Ishikawa (cell line): ENCODE measurements around the gene DPH2.

Experiments used
- CEBPB ChIP-seq: IDR thresholded peaks from 2 replicates; pipeline ENCODE4 v1.6.1; 2012
- CREB1 ChIP-seq: IDR thresholded peaks from 2 replicates; pipeline ENCODE4 v1.6.1; 2012; ENCODE audit warnings: low read depth
- EGR1 ChIP-seq: IDR thresholded peaks from 2 replicates; pipeline ENCODE4 v1.6.1; 2012
- EP300 ChIP-seq: IDR thresholded peaks from 2 replicates; pipeline ENCODE4 v1.6.1; 2012; ENCODE audit warnings: borderline replicate concordance
- FOXM1 ChIP-seq: IDR thresholded peaks from 2 replicates; pipeline ENCODE4 v1.6.1; 2012; ENCODE audit warnings: low read depth, borderline replicate concordance
- MAX ChIP-seq: IDR thresholded peaks from 2 replicates; pipeline ENCODE4 v1.6.1; 2012
- NFIC ChIP-seq: IDR thresholded peaks from 2 replicates; pipeline ENCODE4 v1.6.1; 2012
- RAD21 ChIP-seq: IDR thresholded peaks from 2 replicates; pipeline ENCODE4 v1.6.1; 2012; ENCODE audit warnings: low read depth
- REST ChIP-seq: IDR thresholded peaks from 2 replicates; pipeline ENCODE4 v1.6.1; 2012; ENCODE audit warnings: low read depth, mild to moderate bottlenecking
- TAF1 ChIP-seq: IDR thresholded peaks from 2 replicates; pipeline ENCODE4 v1.6.1; 2012; ENCODE audit warnings: low read depth, mild to moderate bottlenecking
- TCF12 ChIP-seq: IDR thresholded peaks from 2 replicates; pipeline ENCODE4 v1.6.1; 2012; ENCODE audit warnings: low read depth
- TEAD4 ChIP-seq: IDR thresholded peaks from 2 replicates; pipeline ENCODE4 v1.6.1; 2012
- USF1 ChIP-seq: IDR thresholded peaks from 2 replicates; pipeline ENCODE4 v1.6.1; 2012
- YY1 ChIP-seq: IDR thresholded peaks from 2 replicates; pipeline ENCODE4 v1.6.1; 2012; ENCODE audit warnings: low read depth
- ZBTB7A ChIP-seq: IDR thresholded peaks from 2 replicates; pipeline ENCODE4 v1.6.1; 2012; ENCODE audit warnings: low read depth

The DPH2 gene

GRCh38 chr1:43982808-43983207 lies 13.0 kb downstream of the DPH2 start:
- TF ChIP-seq FOXM1 = no peak
- TF ChIP-seq TEAD4 = no peak
- no peak for TF ChIP-seq CREB1
- no peak for TF ChIP-seq CEBPB
- TF ChIP-seq ZBTB7A = no peak

GRCh38 chr1:43983253-43983899 lies 13.6 kb downstream of the DPH2 start:
- TF ChIP-seq ZBTB7A = no peak
- TF ChIP-seq MAX = no peak
- no peak for TF ChIP-seq NFIC
- TF ChIP-seq REST = no peak
- TF ChIP-seq TEAD4 = no peak
- no peak for TF ChIP-seq YY1
- no peak for TF ChIP-seq EP300
- TF ChIP-seq CREB1 = no peak
- TF ChIP-seq CEBPB = no peak
- TF ChIP-seq USF1 = no peak

GRCh38 chr1:43984855-43985254 lies 15.0 kb downstream of the DPH2 start:
- TF ChIP-seq EP300 = no peak
- no peak for TF ChIP-seq TEAD4

GRCh38 chr1:43985984-43986595 lies 16.3 kb downstream of the DPH2 start:
- no peak for TF ChIP-seq EP300
- TF ChIP-seq TAF1 = no peak
- no peak for TF ChIP-seq USF1
- TF ChIP-seq NFIC = no peak
- no peak for TF ChIP-seq ZBTB7A
- TF ChIP-seq MAX = no peak
- TF ChIP-seq YY1 = no peak
- no peak for TF ChIP-seq TCF12
- no peak for TF ChIP-seq RAD21
- TF ChIP-seq FOXM1 = no peak
- no peak for TF ChIP-seq CEBPB
- TF ChIP-seq EGR1 = no peak
- TF ChIP-seq TEAD4 = no peak
- no peak for TF ChIP-seq REST
- no peak for TF ChIP-seq CREB1

GRCh38 chr1:43986712-43987111 lies 16.9 kb downstream of the DPH2 start:
- TF ChIP-seq TEAD4 = no peak

- TF ChIP-seq TAF1 (no peak), FOXM1 (no peak), MAX (no peak), USF1 (no peak), TCF12 (no peak), CEBPB (no peak), EP300 (no peak), RAD21 (no peak), REST (no peak), YY1 (no peak), NFIC (no peak)
Measured at GRCh38 chr1:43987159-43987902, 17.5 kb downstream of the DPH2 start.
